ENCODE data around the gene ALPP.
"Not testable (repeated sequence)": the region's sequence is repeated elsewhere in the genome, so short reads cannot be mapped to it uniquely, and the experiment has no call there.

ALPP gene

DNA sequence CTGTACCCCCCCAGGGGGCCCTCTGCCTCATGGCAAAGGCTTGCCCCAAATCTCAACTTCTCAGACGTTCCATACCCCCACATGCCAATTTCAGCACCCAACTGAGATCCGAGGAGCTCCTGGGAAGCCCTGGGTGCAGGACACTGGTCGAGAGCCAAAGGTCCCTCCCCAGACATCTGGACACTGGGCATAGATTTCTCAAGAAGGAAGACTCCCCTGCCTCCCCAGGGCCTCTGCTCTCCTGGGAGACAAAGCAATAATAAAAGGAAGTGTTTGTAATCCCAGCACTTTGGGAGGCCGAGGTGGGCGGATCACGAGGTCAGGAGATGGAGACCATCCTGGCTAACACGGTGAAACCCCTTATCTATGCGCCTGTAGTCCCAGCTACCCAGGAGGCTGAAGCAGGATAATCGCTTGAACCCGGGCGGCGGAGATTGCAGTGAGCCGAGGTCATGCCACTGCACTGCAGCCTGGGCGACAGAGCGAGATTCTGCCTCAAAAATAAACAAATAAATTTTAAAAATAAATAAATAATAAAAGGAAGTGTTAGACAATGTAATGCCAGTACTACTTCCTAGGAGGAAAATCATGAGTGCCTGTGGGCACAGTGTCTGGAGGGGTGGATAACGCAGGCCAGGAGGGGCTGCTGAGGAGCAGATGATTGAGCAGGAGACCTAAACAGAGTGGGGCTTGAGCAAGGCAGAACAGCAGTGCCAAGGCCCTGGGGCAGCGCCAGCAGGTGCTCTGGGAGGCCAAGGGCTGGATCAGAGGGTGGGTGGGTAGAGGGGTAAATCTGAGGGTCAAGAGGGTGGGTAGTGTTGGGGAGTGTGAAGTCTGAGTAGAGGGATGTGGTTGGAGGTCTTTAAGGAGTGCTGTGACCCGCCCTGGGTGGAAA is 4.0 kb downstream of the ALPP start:
- DNase-seq: no peak

DNA sequence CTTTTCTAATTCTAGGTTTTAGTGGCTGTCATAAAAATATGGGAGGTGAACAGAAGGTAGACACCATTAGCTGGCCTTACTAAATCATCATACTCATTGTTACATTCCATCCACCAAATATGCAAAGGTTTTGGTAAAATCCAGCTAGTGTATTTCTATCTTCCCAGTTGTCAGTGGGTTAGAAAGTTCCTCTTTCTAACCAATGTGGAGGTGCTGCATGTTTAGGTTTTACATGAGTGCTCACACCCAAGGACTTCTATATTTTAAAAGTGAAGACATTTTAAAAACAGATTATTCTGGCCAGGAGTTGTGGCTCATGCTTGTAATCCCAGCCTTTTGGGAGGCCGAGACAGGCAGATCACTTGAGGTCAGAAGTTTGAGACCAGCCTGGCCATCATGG is 5.9 kb downstream of the ALPP start:
- DNase-seq: no peak

DNA sequence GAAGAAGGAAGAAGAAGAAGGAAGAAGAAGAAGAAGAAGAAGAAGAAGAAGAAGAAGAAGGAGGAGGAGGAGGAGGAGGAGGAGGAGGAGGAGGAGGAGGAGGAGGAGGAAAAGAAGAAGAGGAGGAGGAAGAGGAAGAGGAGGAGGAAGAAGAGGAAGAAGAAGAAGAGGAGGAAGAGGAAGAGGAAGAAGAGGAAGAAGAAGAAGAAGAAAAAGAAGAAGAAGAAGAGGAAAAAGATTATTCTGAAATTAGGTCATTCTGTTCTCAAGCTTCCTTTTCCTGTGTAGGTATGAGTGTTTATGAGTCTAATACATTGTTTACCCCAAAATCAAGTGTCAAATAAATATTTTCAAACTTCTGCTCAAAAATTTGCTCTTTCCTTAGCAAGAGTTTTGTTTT is 6.5 kb downstream of the ALPP start:
- not testable (repeated sequence) for DNase-seq

DNA sequence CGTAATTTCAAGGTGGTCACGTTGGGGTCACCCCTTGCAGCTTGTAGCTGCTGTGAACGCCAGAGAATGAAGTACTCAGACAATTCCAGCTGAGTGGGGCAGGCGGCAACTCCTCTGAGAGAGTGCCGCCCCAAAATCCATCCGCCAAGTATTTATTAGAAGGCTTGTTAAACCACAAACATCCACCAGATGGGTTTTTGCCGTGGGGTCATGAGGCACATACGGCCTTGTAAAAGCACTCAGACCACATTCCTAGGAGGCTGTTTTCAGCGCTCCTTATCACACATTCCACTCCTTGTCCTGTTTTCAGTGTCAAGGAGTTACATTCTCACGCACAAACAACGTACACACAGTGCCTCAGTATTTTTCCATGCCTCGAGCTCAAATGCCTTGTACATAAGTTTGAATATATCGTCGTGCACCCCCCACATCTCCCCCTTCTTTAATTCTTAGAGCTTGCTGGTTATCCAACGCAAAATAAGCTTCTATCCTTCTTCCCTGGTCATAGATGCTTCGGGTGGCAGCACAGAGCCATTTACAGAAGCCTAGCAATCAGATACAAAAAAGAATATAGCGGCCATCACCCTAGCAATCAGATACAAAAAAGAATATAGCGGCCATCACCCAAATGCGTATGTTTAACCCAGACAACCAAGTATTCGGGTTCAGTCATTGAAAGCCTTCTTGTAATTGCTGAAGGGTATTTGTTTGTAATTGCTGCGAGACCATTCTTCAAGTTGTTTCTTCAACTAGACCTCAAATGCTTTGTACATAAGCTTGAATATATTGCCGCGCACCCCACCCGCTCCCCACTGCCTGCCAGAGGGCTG is 7.3 kb downstream of the ALPP start:
- no peak for DNase-seq

DNA sequence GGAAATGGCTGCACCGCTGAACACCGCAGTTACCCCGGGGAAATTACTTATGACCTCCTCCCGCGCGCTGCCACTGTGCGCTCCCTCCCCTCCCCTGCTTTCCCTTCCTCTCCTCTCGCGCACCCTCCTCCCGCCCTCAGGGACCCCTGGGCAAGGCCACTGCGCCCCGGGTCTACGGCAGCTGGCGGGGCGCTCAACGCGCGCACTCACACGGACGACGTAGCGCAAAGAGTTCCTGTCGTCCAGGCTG is 7.9 kb downstream of the ALPP start:
- no peak for DNase-seq

DNA sequence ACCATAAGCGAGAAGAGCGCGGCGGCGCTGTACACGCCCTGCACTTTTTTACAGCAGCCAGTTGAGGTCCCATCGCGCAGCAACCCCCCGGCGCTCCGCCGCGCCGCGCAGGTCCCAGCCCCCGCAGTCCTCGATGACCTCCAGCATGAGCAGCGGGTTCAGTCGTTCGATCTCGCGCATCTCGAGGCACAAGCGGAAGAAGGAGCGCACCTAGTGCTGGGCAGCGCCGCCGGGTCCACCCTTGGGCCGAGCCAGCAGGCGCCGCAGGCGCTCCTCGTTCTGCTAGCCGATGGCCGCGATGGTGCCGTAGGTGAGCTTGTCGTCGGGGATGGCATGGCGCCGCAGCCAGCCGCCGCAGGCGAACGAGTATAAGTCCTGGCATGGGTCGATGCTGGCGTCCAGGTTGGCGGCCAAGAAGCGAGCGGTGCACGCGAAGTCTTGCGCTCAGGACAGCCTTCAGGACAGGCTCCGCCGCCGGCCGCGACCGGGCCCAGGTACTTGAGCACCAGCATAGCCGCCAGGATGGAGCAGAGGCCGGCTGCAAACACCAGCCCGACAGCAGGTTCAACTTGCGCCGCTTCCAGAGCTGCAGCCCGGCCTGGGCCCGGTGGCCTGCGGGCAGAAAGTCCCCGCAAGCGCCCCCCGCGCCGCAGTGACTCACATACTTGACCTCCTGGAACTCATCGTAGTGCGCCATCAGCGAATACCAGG is 8.3 kb downstream of the ALPP start:
- no peak for DNase-seq

DNA sequence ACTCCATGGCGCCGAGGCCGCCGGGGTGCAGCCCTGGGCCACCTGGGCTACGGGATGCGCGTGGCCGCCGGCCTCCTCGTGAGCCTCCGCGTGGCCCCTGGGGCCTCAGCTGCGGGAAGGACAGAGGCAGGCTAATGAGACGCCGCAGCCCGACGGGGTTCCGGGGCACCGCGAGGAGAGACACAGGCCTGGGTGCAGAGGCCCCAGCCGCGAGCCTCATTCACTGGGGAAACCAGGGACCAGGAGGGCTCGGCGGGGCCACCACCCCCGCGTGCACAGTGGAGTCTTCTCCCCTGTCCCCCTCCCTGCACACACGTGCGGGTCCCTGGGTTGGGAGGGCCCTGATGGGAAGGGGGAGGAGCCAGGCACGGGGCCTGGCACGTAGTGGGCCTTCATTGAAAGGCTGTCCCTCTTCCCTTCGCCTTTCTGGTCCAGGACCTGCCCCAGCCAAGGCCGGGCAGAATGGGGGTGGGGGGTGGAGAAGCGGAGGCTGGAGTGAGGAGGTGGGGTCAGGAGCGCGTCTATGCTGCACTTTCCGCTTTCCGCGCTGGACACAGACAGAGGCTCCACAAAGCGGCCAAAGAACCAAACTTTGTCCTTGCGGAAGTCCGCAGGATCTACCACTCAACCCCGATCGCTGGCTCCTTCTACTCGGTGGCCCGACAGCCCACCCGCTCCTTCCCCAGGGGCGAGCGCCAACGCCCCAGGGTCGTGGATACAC is 9.1 kb downstream of the ALPP start:
- no peak for DNase-seq

DNA sequence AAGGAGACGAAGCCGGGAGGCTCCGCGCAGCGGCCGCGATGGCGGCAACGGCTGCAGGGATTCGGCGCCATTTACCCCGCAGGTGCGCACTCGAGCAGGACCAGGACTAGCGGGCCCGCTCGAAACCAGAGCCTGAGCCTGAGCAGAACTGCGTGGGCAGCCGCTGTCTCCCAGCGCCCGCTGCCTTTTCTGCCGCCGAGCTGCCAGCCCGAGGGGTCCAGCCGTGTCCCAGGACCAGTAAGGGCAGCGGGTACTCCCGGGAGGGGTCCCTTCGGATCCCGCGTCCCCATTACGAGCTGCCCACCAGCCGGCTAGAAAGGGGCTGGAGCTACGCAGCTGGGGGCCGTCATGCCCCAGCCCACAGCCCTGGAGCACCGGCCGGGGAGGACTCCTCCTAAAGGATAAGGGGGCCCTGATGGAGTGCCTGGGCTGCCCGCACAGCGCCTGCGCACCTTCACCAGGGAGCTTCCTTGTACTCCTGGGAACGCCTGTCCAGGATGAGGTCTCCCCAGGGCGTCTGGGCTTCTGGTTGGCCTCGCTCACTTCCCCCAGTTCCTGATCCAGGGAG is 9.9 kb downstream of the ALPP start:
- DNase-seq: no peak

DNA sequence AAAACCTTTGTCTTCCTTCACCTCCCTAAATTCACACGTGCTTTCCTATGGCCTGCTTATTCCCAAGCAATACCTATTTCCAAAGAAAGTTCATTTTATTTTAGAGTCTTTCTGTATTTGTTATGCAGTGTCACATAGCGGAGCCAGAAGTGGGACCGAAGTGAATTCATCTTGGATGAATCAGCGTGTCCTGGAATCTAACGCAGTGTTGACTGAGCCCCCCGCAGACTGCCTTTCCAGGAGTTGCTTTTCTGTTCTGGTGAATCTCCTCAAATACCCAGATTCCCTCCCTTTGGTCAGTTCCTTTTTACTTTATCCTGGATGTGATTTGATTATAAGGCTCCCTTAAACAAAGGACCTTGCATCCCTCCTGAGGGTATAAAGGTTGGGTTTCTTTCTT is 10.8 kb downstream of the ALPP start:
- DNase-seq: no peak

DNA sequence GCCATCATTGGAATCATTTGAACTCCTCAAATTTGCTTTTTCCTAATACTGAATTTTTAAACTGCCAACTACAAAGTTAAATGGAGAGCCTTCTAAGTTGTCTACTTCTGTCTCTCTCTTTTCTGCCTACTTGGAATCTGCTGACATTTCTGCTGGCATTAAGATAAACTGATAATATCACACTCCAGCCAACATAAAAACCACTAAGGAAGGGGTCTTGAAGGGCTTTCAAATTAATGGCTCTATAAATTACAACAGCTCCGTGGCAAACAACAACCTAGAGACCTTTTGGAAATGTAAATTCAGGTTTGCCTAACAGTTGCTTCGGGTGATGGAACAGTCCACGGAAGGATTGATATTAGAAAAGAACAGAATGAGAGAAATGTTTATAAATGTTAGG is 12.1 kb downstream of the ALPP start:
- DNase-seq: no peak

DNA sequence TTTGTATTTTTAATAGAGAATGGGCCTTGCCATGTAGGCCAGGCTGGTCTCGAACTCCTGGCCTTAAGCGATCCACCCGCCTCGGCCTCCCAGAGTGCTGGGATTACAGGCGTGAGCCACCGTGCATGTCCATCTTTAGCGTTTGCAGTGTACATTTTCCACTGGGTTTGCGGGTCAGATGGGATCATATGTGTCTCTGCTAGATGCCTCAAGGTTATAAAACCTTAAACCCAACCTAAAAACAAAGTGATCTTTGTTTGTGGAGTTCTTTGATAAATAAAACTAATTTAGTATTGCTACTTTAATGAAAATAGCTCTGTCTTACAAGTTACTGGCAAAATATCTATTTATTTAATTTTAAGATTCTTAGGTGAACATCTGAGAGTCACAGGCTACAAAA is 15.0 kb downstream of the ALPP start:
- no peak for DNase-seq

DNA sequence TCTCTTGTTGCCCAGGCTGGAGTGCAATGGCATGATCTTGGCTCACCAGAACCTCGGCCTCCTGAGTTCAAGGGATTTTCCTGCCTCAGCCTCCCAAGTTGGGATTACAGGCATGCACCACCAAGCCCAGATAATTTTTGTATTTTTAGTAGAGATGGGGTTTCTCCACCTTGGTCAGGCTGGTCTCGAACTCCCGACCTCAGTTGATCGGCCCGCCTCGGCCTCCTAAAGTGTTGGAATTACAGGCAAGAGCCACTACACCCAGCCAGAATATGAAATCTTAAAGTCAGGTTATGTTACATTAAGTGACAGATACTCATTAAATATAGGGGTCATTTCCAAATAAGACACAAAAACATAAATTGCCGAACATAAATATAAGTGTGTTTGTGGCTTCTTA is 15.9 kb downstream of the ALPP start:
- DNase-seq: not testable (repeated sequence)

DNA sequence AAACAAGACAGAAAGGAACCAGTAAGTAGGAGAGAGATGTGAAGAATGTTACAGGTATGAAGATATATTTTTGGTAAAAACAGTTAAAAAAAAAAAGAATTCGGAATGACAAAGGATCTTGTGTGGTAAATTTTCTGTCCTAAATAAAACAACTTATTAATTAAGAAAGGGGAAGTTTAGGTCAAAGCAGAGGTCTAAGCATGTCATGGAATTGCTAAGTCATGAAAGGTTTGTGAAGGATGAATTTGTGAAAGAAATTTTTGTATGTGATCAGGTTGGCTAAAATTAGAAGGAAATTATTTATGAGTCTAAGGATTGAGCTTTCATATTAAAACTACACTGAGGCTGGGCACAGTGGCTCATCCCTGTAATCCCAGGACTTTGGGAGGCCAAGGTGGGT is 17.0 kb downstream of the ALPP start:
- DNase-seq: no peak

DNA sequence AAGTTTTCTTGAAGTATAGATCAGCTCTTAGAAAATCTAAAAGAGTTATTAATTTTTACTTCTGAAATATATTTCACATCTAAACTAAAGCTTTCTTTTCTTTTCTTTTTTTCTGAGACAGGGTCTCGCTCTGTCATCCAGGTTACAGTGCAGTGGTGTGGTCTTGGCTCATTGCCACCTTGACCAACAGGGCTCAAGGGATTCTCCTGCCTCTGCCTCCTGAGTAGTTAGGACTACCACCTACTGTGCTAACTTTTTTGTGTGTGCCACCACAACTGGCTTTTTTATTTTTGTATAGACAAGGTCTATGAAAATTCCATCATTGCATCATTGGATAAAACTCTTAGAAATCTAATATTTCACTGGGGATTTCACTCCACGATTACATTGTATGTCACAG is 18.1 kb downstream of the ALPP start:
- no peak for DNase-seq

DNA sequence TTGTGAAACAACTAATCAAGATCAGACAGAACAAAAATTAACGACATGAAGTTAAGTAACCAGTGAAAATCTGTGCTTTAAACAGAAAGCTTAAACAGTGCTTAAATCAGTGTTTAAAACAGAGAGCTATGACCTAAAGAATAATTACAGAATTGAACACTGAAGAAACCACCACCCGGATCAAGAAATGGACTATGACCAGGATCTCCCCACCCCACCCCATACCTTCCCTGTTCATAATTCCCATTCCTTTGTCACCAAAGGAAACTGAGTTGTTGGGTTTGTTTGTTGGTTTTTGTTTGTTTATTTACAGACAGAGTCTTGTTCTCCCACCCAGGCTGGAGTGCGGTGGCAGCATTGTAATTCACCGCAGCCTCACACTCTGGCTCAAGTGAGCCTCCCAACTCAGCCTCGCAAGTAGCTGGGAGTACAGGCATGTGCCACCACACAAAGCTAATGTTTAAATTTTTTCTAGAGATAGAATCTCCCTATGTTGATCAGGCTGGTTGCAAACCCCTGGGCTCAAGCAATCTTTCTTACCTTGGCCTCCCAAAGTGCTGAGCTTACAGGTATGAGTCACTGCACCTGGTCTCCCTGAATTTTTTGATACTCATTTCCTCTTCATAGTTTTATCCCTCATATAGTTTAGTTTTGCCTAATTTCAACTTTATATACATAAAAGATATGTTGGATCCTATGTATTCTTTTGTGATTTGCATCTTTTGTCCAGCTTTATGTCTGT is 19.9 kb downstream of the ALPP start:
- no peak for DNase-seq

DNA sequence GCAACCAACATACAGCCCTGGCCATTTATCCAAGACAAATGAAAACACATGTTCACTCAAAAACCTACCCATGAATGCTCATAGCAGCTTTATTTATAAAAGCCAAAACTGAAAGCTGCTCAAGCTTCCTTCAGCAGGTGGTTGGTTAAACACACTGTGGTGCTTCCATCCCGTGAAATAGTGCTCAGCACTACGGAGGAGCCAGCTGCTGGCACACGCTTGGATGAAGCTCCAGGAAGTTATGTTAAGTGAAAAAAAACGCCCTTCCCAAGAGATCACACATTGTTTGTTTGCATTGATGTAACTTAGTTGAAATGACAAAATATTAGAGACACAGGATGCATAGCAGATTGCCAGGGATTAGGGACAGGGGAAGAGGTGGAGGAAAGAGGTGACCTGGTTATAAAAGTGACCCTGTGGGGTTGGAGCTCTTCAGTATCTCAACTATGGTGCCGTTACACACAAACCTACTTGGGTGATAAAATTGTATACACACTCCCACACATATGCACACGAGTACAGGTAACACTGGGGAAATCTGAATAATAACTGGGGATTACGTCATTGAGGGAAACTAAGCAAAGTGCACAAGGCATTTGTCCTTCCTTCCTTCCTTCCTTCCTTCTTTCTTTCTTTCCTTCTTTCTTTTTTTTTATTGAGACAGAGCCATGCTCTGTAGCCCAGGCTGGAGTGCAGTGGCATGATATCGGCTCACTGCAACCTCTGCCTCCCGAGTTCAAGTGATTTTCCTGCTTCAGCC is 21.9 kb downstream of the ALPP start:
- no peak for DNase-seq

DNA sequence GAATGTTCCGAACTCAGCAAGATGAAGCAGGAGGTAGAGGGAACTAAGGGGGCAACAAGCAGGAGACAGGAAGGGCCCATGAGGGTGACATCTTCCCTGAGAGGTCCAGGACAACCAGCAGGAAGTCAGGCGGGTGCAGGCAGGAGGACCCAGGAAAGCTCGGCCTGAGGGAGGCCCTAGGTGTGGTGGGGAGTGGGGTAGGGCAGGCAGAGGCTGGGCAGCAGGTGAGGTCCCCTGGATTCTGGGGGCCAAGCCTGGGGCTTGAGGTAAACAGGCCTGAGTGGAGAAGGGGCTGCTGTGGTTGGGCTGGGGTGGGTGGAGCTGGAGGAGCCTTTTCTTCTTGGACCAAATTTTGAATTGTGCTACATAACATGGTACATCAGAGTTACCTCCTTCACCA is 24.0 kb downstream of the ALPP start:
- no peak for DNase-seq

DNA sequence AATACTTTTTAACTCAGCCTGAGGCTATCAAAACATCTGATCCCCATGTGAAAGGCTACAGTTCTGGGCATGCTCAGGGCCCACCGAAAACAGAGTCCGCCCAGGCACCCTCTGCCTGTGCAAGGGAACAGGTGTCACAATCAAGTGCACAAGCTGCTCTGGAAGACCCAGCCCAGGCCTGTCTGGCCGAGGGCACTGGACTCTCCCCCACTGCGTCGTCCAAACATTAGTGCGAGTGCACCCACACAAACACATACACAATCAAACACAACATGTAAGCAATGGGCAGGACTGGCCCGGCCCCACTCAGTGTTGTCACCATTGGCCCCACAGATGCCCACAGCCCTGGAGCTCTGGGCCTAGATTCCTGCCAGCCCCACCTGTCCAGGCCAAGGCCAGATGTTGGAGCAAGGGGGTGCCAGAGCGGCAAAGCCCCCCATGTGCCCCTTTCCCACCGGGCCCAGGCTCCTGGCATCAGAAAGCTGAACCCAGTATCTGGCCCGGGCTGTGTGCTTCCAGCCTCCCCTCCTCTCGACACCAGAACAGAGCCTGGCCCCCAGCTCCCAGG is 27.5 kb downstream of the ALPP start:
- DNase-seq: no peak

DNA sequence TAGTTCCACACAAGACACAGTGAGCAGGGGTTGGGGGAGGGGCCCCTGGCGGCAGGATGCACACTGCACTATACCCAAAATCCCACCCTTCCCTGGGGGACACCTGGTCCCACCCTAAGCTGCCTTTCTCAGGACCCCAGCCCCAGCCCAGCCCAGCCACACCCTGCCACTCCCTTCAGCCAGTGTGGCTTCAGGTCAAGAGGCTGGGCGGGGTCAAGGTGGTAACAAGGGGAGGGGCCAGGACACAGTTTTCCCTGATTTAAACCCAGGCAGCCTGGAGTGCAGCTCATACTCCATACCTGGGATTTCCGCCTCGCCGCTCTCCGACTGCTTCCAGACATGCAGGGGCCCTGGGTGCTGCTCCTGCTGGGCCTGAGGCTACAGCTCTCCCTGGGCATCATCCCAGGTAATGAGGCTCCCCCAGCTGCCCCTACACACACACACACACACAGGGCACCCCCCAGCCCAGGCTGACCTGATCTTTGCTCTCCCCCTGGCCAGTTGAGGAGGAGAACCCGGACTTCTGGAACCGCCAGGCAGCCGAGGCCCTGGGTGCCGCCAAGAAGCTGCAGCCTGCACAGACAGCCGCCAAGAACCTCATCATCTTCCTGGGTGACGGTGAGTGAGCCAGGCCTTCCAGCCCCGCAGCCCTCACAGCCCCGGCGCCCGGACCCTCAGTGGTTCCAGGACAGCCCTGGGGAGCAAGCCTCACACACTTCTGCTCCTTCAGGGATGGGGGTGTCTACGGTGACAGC is 28.2 kb downstream of the ALPP start, which contains the start of gene ALPG:
ALPG (plus strand) TSS at position 289 of the 755 bp plus-strand sequence; CDS start at position 340, 51 bp downstream.
- no peak for DNase-seq

All from stimulated activated naive CD4-positive, alpha-beta T cell (primary cell).